ENCODE results near the gene SPSB1. TPM values are rescaled to one million over a fixed set of nuclear protein-coding genes. Genes with fewer than 3 reads are reported as not detected.

SPSB1 gene
- total RNA-seq, 2 donors from 2014 or later, result 29.0 to 57.1 TPM

DNA sequence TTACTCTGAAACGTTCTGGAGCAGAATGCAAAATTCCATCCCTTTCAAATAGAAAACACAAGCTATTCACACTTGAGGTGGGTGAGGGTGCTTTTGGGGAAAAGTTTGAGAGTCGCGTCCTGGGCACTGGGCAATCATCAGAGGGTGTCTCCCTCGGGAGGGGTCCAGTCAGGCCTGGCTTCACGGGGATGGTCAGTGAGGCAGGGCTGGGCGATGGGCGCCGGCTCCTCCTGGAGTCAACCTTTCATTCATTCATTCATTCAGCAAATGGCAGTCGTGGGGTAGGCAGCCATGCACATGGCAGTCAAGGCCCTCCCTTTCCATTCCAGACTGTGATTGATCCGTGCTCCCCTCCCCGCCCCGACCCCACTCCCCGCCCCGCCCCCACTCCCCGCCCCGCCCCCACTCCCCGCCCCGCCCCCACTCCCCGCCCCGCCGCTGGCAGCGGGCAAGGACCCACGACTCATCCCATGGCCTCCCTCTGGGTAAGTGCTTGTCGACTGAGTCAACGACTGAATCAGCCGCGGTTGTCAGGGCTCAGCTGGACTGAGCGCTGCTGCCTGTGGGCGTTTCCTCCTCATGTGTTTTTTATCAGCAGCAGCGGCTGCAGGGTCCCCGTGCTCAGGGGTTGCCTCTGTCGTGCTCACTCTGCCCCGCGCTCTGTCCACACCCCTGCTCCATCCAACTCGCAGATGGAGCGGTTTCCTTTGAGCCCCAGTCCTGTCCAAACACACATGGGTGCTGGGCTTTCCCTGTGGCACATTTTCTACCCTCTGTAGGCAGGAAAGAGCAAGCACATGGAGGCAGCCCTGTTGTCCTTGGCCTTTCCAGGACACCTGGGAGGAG is 12.5 kb upstream of the SPSB1 start:
- WGBS, result 31% methylated on average over 34 of the region's 36 CpGs
- Histone ChIP-seq H3K36me3 (no peaks in the 10 kb centered on the region), H3K4me1 (replicated peaks) (no peaks in the 10 kb centered on the region), H3K27ac (no peak overlapping the region), H3K4me3 (no peak overlapping the region), H3K27me3 (replicated peaks; ENCODE audit: insufficient read depth) (no peaks in the 10 kb centered on the region), H3K9me3 (no peaks in the 10 kb centered on the region)
- intact Hi-C loops (cut with DNase I), result no loop called here
- DNase-seq (ENCODE audit: low spot score), result no peak
- TF ChIP-seq POLR2AphosphoS5 (IDR thresholded peaks at IDR 0.05), result no peak
- TF ChIP-seq POLR2A (IDR thresholded peaks at IDR 0.05), result no peak
- TF ChIP-seq, protein P1, sequence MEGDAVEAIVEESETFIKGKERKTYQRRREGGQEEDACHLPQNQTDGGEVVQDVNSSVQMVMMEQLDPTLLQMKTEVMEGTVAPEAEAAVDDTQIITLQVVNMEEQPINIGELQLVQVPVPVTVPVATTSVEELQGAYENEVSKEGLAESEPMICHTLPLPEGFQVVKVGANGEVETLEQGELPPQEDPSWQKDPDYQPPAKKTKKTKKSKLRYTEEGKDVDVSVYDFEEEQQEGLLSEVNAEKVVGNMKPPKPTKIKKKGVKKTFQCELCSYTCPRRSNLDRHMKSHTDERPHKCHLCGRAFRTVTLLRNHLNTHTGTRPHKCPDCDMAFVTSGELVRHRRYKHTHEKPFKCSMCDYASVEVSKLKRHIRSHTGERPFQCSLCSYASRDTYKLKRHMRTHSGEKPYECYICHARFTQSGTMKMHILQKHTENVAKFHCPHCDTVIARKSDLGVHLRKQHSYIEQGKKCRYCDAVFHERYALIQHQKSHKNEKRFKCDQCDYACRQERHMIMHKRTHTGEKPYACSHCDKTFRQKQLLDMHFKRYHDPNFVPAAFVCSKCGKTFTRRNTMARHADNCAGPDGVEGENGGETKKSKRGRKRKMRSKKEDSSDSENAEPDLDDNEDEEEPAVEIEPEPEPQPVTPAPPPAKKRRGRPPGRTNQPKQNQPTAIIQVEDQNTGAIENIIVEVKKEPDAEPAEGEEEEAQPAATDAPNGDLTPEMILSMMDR (IDR thresholded peaks at IDR 0.05), result no peak

DNA sequence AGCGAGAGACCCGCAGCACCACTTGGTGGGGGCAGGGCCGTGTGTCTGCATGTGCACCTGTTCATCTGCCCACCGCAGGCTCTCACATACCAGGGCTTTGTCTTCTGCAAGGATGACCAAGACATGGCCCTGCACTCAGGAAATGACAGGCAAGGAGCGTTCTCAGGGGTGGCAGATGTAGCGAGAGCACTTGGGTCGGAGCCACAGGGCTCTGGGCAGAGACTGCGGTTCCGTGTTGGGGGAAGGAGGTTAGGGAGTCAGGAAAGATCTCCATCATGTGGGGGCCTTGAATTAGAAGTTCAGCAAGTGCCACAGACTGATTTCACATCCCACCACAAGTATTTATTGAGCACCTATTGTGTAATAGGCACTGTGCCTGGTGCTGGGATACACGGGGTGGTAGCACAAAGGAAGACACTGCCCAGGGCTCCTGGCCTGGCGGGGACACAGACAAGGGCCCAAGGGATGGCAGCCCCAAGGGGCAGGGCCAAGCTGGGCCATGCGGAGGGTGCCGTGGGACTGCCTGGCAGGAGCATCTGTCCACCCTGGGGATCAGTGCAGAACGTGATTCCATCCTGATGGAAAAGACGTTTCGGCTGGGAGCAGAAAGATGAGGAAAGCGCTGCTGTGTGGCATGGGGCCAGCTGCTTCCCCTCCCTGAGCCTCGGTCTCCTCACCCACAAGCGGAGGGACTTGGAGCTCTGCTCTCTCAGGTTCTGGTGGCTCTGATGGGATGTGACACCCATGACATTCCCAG is 11.4 kb upstream of the SPSB1 start:
- Histone ChIP-seq H3K36me3 (no peaks in the 10 kb centered on the region), H3K27me3 (replicated peaks; ENCODE audit: insufficient read depth) (no peaks in the 10 kb centered on the region), H3K4me3 (no peak overlapping the region), H3K27ac (no peak overlapping the region), H3K9me3 (no peaks in the 10 kb centered on the region), H3K4me1 (replicated peaks) (no peaks in the 10 kb centered on the region)
- WGBS, result 72% methylated on average over 19 of the region's 19 CpGs
- intact Hi-C loops (cut with DNase I), result no loop called here
- DNase-seq (ENCODE audit: low spot score), result no peak
- TF ChIP-seq POLR2A (IDR thresholded peaks at IDR 0.05), result no peak
- TF ChIP-seq POLR2AphosphoS5 (IDR thresholded peaks at IDR 0.05), result no peak
- TF ChIP-seq, protein P1 (IDR thresholded peaks at IDR 0.05), result no peak

DNA sequence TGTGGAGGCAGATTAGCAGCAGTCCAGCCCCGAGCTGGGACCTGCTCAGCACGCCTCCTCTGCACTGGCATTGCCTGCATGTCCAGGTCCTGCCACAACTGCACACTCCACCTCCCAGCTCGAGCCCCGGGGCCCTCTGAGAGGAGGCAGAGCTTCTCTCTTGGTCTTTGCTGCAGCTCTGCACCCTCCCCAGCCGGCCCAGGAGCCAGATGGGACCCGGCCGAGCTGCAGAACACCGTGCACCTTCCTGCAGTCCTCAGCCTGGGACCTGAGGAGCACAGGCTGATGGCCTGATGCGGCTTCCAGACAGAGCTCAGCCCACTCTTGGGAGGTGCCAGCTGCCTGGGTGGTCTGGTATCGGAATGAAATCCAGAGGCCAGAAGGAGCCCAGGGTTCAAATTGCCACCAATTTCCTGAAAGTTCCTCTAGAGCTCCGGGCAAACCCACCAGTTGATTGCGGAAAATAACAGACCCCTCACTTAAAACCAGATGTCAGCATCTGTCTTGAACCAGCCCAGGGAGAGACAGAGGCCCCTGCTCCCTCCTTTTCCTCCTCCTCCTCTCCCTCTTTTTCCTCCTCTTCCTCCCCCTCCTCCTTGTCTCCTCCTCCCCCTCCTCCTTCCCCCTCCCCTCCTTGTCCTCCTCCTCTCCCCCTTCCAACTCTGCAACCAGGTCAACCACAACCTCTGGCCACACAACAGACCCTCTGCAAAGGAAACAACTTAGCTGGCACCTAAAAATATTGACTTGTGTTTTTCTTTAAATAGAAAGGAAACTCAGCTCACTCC is 10.6 kb upstream of the SPSB1 start:
- Histone ChIP-seq H3K9me3 (no peaks in the 10 kb centered on the region), H3K4me3 (no peak overlapping the region), H3K27ac (no peak overlapping the region), H3K36me3 (no peaks in the 10 kb centered on the region), H3K4me1 (replicated peaks) (no peaks in the 10 kb centered on the region), H3K27me3 (replicated peaks; ENCODE audit: insufficient read depth) (no peaks in the 10 kb centered on the region)
- intact Hi-C loops (cut with DNase I), result no loop called here
- TF ChIP-seq POLR2A (IDR thresholded peaks at IDR 0.05), result no peak
- TF ChIP-seq POLR2AphosphoS5 (IDR thresholded peaks at IDR 0.05), result no peak
- TF ChIP-seq, protein P1 (IDR thresholded peaks at IDR 0.05), result no peak
- DNase-seq (ENCODE audit: low spot score), result no peak
- WGBS, result 24% methylated on average over 12 of the region's 12 CpGs

DNA sequence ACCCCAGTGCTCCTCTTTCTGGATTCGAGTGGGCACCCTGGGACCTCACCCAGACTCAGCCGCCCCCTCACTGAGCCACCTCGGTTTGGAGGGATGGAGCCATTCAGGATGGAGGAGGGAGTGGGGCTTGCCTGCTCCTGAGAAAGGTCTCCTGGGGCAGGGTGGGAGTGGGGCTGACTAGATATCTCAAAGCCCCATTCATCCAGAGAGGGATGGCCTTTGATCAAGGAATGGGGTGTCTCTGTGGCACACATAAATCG is 10.1 kb upstream of the SPSB1 start:
- no peaks in the 10 kb centered on the region for H3K9me3 ChIP-seq
- no peak overlapping the region for H3K4me3 ChIP-seq
- H3K36me3 ChIP-seq, result no peaks in the 10 kb centered on the region
- no peaks in the 10 kb centered on the region for H3K27me3 ChIP-seq (replicated peaks; ENCODE audit: insufficient read depth)
- no peak overlapping the region for H3K27ac ChIP-seq
- TF ChIP-seq, protein P1 (IDR thresholded peaks at IDR 0.05), result no peak
- no peak for TF ChIP-seq POLR2A (IDR thresholded peaks at IDR 0.05)
- TF ChIP-seq POLR2AphosphoS5 (IDR thresholded peaks at IDR 0.05), result no peak
- no peaks in the 10 kb centered on the region for H3K4me1 ChIP-seq (replicated peaks)
- intact Hi-C loops (cut with DNase I), result no loop called here
- 55% methylated on average over 4 of the region's 4 CpGs for WGBS
- no peak for DNase-seq (ENCODE audit: low spot score)

Measured in prostate gland (tissue), 2 donors.